HEK293 (cell line): ENCODE measurements around the gene LINC00632.

ENCODE experiments used
- CTCF ChIA-PET: fragments of 350-600 bp; formaldehyde crosslinking; extraction: SDS; loops from one replicate; lab custom pipeline; 2021; ENCODE audit warnings: antibody characterized with exemption; lab: Yijun Ruan, JAX
- POLR2A ChIA-PET: fragments of 300-600 bp; formaldehyde crosslinking; extraction: SDS; loops from one replicate; lab custom pipeline; 2020; ENCODE audit warnings: antibody characterized with exemption, inconsistent platforms; lab: Yijun Ruan, JAX
- H3K27ac ChIP-seq: fragments of 200-500 bp; sonication (Bioruptor generic); 2 replicates; pipeline ENCODE4 v1.5.1; 2014; ENCODE audit warnings: low read depth, low read length, control low read depth, inconsistent platforms; ENCODE audit errors: extremely low read depth
- H3K36me3 ChIP-seq, 2 experiments: fragments of 200-500 bp in 1 of 2; sonication (Bioruptor generic) in 1 of 2; 1 replicate in 1 of 2; 2 replicates in 1 of 2; pipeline ENCODE4 v1.5.1; 2014 to 2017; ENCODE audit warnings: inconsistent platforms in 2 of 2, low read length in 2 of 2; ENCODE audit not compliant: control insufficient read depth in 2 of 2, insufficient read depth in 1 of 2
- H3K4me1 ChIP-seq: fragments of 200-500 bp; sonication (Bioruptor generic); 2 replicates; pipeline ENCODE4 v1.5.1; 2014; ENCODE audit warnings: mild to moderate bottlenecking, low read length, inconsistent platforms; ENCODE audit not compliant: control insufficient read depth, insufficient read depth
- H3K4me3 ChIP-seq: 2 replicates; pipeline ENCODE4 v1.5.1; 2011; ENCODE audit warnings: low read depth, mild to moderate bottlenecking, control low read depth, low read length, moderate library complexity
- H3K9me3 ChIP-seq: fragments of 200-500 bp; sonication (Bioruptor generic); 2 replicates; pipeline ENCODE4 v1.5.1; 2014; ENCODE audit warnings: low read depth, low read length, inconsistent platforms; ENCODE audit not compliant: control insufficient read depth, insufficient read depth
- GLI2 ChIP-seq: fragments of 450-650 bp; formaldehyde crosslinking; IDR thresholded peaks from 2 replicates; pipeline ENCODE4; 2017; ENCODE audit warnings: missing biosample characterization, missing genetic modification characterization, low read depth, borderline replicate concordance
- HIC1 ChIP-seq: fragments of 450-650 bp; formaldehyde crosslinking; IDR thresholded peaks from 2 replicates; pipeline ENCODE4 v1.5.1; 2016; ENCODE audit warnings: missing biosample characterization, missing genetic modification characterization
- KLF1 ChIP-seq: fragments of 450-650 bp; formaldehyde crosslinking; IDR thresholded peaks from 2 replicates; pipeline ENCODE4 v1.5.1; 2016; ENCODE audit warnings: missing biosample characterization, missing genetic modification characterization
- OSR2 ChIP-seq: fragments of 450-650 bp; formaldehyde crosslinking; IDR thresholded peaks from 2 replicates; pipeline ENCODE4 v1.5.1; 2016; ENCODE audit warnings: missing biosample characterization, missing genetic modification characterization
- TSHZ1 ChIP-seq: fragments of 450-650 bp; formaldehyde crosslinking; IDR thresholded peaks from 2 replicates; pipeline ENCODE4 v1.5.1; 2016; ENCODE audit warnings: missing biosample characterization, missing genetic modification characterization, borderline replicate concordance
- WT1 ChIP-seq: fragments of 450-650 bp; formaldehyde crosslinking; IDR thresholded peaks from 2 replicates; pipeline ENCODE4 v1.5.1; 2016; ENCODE audit warnings: missing biosample characterization, missing genetic modification characterization
- ZNF138 ChIP-seq: fragments of 450-650 bp; formaldehyde crosslinking; IDR thresholded peaks from 2 replicates; pipeline ENCODE4 v1.5.1; 2016; ENCODE audit warnings: missing biosample characterization, missing genetic modification characterization, borderline replicate concordance
- ZNF155 ChIP-seq: fragments of 450-650 bp; formaldehyde crosslinking; IDR thresholded peaks from 2 replicates; pipeline ENCODE4 v1.5.1; 2016; ENCODE audit warnings: missing biosample characterization, missing genetic modification characterization
- ZNF157 ChIP-seq: fragments of 450-650 bp; formaldehyde crosslinking; IDR thresholded peaks from 2 replicates; pipeline ENCODE4 v1.5.1; 2016; ENCODE audit warnings: missing biosample characterization, missing genetic modification characterization
- ZNF19 ChIP-seq: fragments of 450-650 bp; formaldehyde crosslinking; IDR thresholded peaks from 2 replicates; pipeline ENCODE4; 2016; ENCODE audit warnings: missing biosample characterization, missing genetic modification characterization, low read depth
- ZNF239 ChIP-seq: fragments of 450-650 bp; formaldehyde crosslinking; IDR thresholded peaks from 2 replicates; pipeline ENCODE4 v1.5.1; 2016; ENCODE audit warnings: missing biosample characterization, missing genetic modification characterization
- ZSCAN23 ChIP-seq: fragments of 450-650 bp; formaldehyde crosslinking; IDR thresholded peaks from 2 replicates; pipeline ENCODE4 v1.5.1; 2016; ENCODE audit warnings: missing biosample characterization, missing genetic modification characterization
- TF ChIP-seq, protein P1 (sequence below): fragments of 450-650 bp; formaldehyde crosslinking; IDR thresholded peaks from 2 replicates; pipeline ENCODE4 v1.5.1; 2017; ENCODE audit warnings: missing biosample characterization, missing genetic modification characterization
- TF ChIP-seq, protein P2 (sequence below): fragments of 450-650 bp; formaldehyde crosslinking; IDR thresholded peaks from 2 replicates; pipeline ENCODE4 v1.5.1; 2016; ENCODE audit warnings: missing biosample characterization, missing genetic modification characterization

LINC00632 gene

DNA sequence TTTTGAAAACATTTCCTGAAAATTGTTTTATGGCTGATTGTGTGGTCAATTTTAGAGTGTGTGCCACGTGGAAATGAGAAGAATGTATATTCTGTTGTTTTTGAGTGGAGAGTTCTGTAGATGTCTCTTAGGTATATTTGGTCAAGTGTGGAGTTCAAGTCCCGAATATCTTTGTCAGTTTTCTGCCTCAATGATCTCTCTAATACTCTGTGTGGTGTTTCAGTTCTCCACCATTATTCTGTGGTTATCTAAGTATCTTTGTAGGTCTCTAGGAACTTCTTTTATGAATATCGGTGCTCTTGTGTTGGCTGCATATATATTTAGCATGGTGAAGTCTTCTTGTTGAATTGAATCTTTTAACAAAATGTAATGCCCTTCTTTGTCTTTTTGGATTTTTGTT is 113.3 kb downstream of the LINC00632 start (continued):
- TF ChIP-seq HIC1 (tag by site-specific recombination), result no peak
- no peak for TF ChIP-seq TSHZ1 (tag by site-specific recombination)
- TF ChIP-seq, protein P1, sequence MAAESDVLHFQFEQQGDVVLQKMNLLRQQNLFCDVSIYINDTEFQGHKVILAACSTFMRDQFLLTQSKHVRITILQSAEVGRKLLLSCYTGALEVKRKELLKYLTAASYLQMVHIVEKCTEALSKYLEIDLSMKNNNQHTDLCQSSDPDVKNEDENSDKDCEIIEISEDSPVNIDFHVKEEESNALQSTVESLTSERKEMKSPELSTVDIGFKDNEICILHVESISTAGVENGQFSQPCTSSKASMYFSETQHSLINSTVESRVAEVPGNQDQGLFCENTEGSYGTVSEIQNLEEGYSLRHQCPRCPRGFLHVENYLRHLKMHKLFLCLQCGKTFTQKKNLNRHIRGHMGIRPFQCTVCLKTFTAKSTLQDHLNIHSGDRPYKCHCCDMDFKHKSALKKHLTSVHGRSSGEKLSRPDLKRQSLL, result no peak

GRCh38 chrX:140836874-140837273 is 127.3 kb downstream of the LINC00632 start:
- H3K4me3 ChIP-seq, result no peak overlapping the region
- H3K27ac ChIP-seq, result no peak overlapping the region
- ChIA-PET CTCF (no interaction called here), POLR2A (no interaction called here)
- no peaks in the 10 kb centered on the region for H3K4me1 ChIP-seq
- no peak for TF ChIP-seq ZNF239 (tag by site-specific recombination)
- TF ChIP-seq ZSCAN23 (tag by site-specific recombination), result no peak
- TF ChIP-seq, protein P2, sequence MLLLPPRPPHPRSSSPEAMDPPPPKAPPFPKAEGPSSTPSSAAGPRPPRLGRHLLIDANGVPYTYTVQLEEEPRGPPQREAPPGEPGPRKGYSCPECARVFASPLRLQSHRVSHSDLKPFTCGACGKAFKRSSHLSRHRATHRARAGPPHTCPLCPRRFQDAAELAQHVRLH, result no peak
- TF ChIP-seq KLF1, result no peak
- no peak for TF ChIP-seq OSR2 (tag by site-specific recombination)
- TF ChIP-seq ZNF138 (tag by site-specific recombination), result no peak
- TF ChIP-seq GLI2, result no peak
- no peak for TF ChIP-seq ZNF157 (tag by site-specific recombination)
- no peak for TF ChIP-seq ZNF155 (tag by site-specific recombination)
- no peak for TF ChIP-seq WT1 (tag by site-specific recombination)
- no peak for TF ChIP-seq ZNF19
- H3K9me3 ChIP-seq, result no peaks in the 10 kb centered on the region; the same call in 1 of the 2 replicates
- no peaks in the 10 kb centered on the region for H3K36me3 ChIP-seq
